Fibroblast of lung (primary cell): ENCODE data around the gene KRT3. TPM values are rescaled to one million over a fixed set of nuclear protein-coding genes. Genes with fewer than 3 reads are reported as not detected.

ENCODE experiments used
- DNase-seq, 2 donors: peaks; one replicate each; pipeline versions ENCODE4 v3.0.0 to v3.0.0-alpha.2; 2010; ENCODE audit warnings: low read depth in 2 of 2
- H2AFZ ChIP-seq: 2 replicates; pipeline ENCODE4 v1.5.1; 2012; ENCODE audit warnings: low read length, control low read depth, inconsistent platforms
- H3K27ac ChIP-seq: 2 replicates; pipeline ENCODE4 v1.5.1; 2011; ENCODE audit warnings: low read length, control low read depth; ENCODE audit not compliant: insufficient read depth
- H3K27me3 ChIP-seq: 2 replicates; pipeline ENCODE4 v1.5.1; 2011; ENCODE audit warnings: mild to moderate bottlenecking, low read length; ENCODE audit not compliant: control insufficient read depth, insufficient read depth
- H3K36me3 ChIP-seq: 2 replicates; pipeline ENCODE4 v1.5.1; 2011; ENCODE audit warnings: low read length; ENCODE audit not compliant: control insufficient read depth, insufficient read depth
- H3K4me1 ChIP-seq: 2 replicates; pipeline ENCODE4 v1.5.1; 2011; ENCODE audit warnings: low read length; ENCODE audit not compliant: control insufficient read depth, insufficient read depth; ENCODE audit errors: extremely low read depth
- H3K4me2 ChIP-seq: 2 replicates; pipeline ENCODE4 v1.5.1; 2011; ENCODE audit warnings: low read length, control low read depth; ENCODE audit not compliant: insufficient read depth; ENCODE audit errors: extremely low read depth
- H3K4me3 ChIP-seq, 4 experiments: fragments of 200-600 bp in 1 of 4; sonication (generic) in 1 of 4; replicated peaks in 1 of 4; 2 replicates each; pipeline ENCODE4 v1.5.1; 2011 to 2016; ENCODE audit warnings: low read length in 4 of 4, low read depth in 3 of 4, mild to moderate bottlenecking in 3 of 4, control low read depth in 2 of 4, inconsistent platforms in 1 of 4, mixed read lengths in 1 of 4; ENCODE audit not compliant: insufficient read depth in 1 of 4; ENCODE audit errors: control extremely low read depth in 1 of 4
- H3K79me2 ChIP-seq: 2 replicates; pipeline ENCODE4 v1.5.1; 2012; ENCODE audit warnings: mild to moderate bottlenecking, low read length, inconsistent platforms; ENCODE audit not compliant: control insufficient read depth, insufficient read depth
- H3K9ac ChIP-seq: 2 replicates; pipeline ENCODE4 v1.5.1; 2011; ENCODE audit warnings: mild to moderate bottlenecking, low read length, control low read depth; ENCODE audit not compliant: insufficient read depth
- H3K9me3 ChIP-seq: 2 replicates; pipeline ENCODE4 v1.5.1; 2012; ENCODE audit warnings: low read depth, low read length; ENCODE audit not compliant: control insufficient read depth, insufficient read depth
- H4K20me1 ChIP-seq: 2 replicates; pipeline ENCODE4 v1.5.1; 2011; ENCODE audit warnings: low read length; ENCODE audit not compliant: control insufficient read depth, insufficient read depth; ENCODE audit errors: extremely low read depth
- EZH2 ChIP-seq: IDR thresholded peaks from 2 replicates; pipeline ENCODE4 v1.5.1; 2012; ENCODE audit warnings: low read length, control low read depth, mild to moderate bottlenecking; ENCODE audit errors: missing control alignments
- polyA plus RNA-seq, 2 donors: library from polyadenylated mRNA; depleted of rRNA in 1 of 2; stranded (reverse) in 1 of 2; unstranded in 1 of 2; fragments of >200 nt; gene quantifications; 2 replicates each; pipeline ENCODE4 v1.2.1, GENCODE V29; 2011 to 2012; ENCODE audit warnings: missing spikeins in 1 of 2
- total RNA-seq: library from RNA; depleted of rRNA; stranded (reverse); fragments of >200 nt; gene quantifications from 2 replicates; pipeline ENCODE4 v1.2.1, GENCODE V29; 2014
- TF ChIP-seq, protein P1 (sequence below), 2 donors: IDR thresholded peaks in 1 of 2; conservative IDR thresholded peaks in 1 of 2; 1 replicate in 1 of 2; 2 replicates in 1 of 2; pipeline ENCODE4 v1.5.1; 2011 to 2012; ENCODE audit warnings: low read length in 2 of 2, control low read depth in 1 of 2, inconsistent platforms in 1 of 2, low read depth in 1 of 2, mild to moderate bottlenecking in 1 of 2

KRT3 gene
- total and polyA plus RNA-seq, 2 donors (not counting 1 experiment from before 2014, with no cell fraction given): not detected

DNA sequence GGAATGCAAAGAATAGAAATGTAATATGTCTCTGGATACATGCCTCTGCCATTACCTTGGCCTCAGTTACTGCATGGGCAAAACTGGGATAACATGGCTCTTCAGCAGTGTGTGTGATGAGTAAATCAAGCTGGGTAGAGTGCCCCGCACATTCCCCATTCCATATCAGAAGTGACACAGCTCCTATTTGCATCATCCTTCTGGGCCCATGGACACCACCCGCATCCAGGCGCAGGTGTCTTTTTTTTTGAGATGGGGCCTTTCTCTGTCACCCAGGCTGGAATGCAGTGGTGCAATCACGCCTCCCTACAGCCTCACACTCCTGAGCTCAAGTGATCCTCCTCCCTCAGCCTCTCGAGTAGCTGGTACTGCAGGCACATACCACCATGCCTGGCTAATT, 50.4 kb downstream of the KRT3 start:
- no peak overlapping the region for H3K4me3 ChIP-seq
- H3K9ac ChIP-seq: no peak overlapping the region
- TF ChIP-seq, protein P1, sequence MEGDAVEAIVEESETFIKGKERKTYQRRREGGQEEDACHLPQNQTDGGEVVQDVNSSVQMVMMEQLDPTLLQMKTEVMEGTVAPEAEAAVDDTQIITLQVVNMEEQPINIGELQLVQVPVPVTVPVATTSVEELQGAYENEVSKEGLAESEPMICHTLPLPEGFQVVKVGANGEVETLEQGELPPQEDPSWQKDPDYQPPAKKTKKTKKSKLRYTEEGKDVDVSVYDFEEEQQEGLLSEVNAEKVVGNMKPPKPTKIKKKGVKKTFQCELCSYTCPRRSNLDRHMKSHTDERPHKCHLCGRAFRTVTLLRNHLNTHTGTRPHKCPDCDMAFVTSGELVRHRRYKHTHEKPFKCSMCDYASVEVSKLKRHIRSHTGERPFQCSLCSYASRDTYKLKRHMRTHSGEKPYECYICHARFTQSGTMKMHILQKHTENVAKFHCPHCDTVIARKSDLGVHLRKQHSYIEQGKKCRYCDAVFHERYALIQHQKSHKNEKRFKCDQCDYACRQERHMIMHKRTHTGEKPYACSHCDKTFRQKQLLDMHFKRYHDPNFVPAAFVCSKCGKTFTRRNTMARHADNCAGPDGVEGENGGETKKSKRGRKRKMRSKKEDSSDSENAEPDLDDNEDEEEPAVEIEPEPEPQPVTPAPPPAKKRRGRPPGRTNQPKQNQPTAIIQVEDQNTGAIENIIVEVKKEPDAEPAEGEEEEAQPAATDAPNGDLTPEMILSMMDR (conservative IDR thresholded peaks at IDR 0.05 in 1 of 2, IDR thresholded peaks at IDR 0.05 in 1 of 2; ENCODE audit: low read depth in 1 of 2, low read length in 2 of 2): no peak
- no peak for TF ChIP-seq EZH2
- H3K27ac ChIP-seq: no peak overlapping the region
- H4K20me1 ChIP-seq: no peaks in the 10 kb centered on the region
- no peak overlapping the region for H3K4me2 ChIP-seq
- no peak overlapping the region for H2AFZ ChIP-seq
- H3K79me2 ChIP-seq: no peaks in the 10 kb centered on the region
- H3K36me3 ChIP-seq: no peaks in the 10 kb centered on the region
- no peak for DNase-seq
- H3K27me3 ChIP-seq: no peaks in the 10 kb centered on the region
- no peaks in the 10 kb centered on the region for H3K4me1 ChIP-seq
- no peaks in the 10 kb centered on the region for H3K9me3 ChIP-seq

DNA sequence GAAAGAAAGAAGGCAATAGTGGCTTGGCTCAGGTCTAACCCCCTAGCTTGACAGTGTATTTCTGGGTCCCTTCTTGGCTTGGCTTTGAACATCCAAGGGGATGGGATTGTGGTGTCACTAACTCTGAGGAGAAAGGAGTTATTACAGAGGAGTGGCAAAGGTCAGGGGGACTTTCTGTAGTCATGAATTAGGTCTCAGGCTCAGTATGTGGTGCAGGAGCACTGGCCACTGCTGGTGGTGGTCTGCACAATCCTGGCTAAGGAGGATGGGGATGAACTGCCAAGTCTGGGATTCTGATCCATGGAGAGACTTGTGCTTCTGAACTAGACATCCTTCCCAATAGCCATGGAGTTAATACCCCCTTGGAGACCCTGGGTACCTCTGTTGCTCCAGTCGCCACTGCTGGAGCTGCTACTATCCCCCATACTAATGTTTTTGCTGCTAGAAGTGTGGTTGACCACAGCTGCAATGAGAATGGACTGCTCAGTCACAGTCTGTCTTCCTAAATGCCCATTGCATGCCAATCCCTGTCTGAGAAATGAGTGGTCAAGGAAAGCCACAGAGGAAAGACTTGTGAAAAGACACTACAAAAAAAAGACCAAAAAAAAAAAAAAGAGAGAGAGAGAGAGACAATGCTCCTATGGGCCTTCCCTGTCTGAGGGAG, 51.3 kb downstream of the KRT3 start:
- DNase-seq: no peak
- Histone ChIP-seq H2AFZ (no peak overlapping the region), H4K20me1 (no peaks in the 10 kb centered on the region), H3K4me1 (no peaks in the 10 kb centered on the region), H3K79me2 (no peaks in the 10 kb centered on the region), H3K4me2 (no peak overlapping the region), H3K36me3 (no peaks in the 10 kb centered on the region), H3K4me3 (no peak overlapping the region), H3K9ac (no peak overlapping the region), H3K27ac (no peak overlapping the region), H3K9me3 (no peaks in the 10 kb centered on the region), H3K27me3 (no peaks in the 10 kb centered on the region)
- TF ChIP-seq EZH2: no peak
- TF ChIP-seq, protein P1 (conservative IDR thresholded peaks at IDR 0.05 in 1 of 2, IDR thresholded peaks at IDR 0.05 in 1 of 2; ENCODE audit: low read depth in 1 of 2, low read length in 2 of 2): no peak

DNA sequence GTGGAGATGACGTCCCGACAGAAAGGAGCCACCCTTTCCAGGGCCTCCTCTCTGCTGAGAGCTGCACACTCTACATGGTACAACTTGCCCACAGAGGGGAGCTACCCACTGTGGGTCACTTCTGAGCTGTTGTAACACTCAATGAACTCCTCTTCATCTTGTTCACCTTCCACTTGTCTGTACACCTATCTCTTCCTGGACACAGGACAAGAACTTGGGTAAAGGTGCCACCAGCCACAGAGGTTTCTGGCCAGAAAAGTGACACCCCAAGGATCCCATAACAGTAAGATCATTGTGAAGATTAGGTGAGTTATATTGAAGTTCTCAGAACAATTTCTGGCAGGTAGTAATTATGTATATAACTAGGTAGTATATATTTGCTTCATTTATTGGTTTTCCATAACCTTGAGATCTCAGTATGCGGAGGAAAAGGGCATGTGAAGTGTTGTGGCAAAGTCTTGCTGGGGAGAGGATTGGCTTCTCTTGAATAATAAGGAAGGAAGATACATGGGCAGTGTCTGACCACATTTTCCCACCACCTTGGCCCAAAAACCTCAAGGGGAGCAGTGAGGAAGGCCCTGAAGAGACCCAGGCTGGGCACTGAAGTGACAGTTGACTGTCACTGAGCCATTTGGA, 53.0 kb downstream of the KRT3 start:
- no peak for TF ChIP-seq EZH2
- TF ChIP-seq, protein P1 (conservative IDR thresholded peaks at IDR 0.05 in 1 of 2, IDR thresholded peaks at IDR 0.05 in 1 of 2; ENCODE audit: low read depth in 1 of 2, low read length in 2 of 2): no peak
- Histone ChIP-seq H3K9ac (no peak overlapping the region), H4K20me1 (no peaks in the 10 kb centered on the region), H3K9me3 (no peaks in the 10 kb centered on the region), H3K79me2 (no peaks in the 10 kb centered on the region), H3K4me1 (no peaks in the 10 kb centered on the region), H3K36me3 (no peaks in the 10 kb centered on the region), H2AFZ (no peak overlapping the region), H3K27me3 (no peaks in the 10 kb centered on the region), H3K4me2 (no peak overlapping the region), H3K27ac (no peak overlapping the region), H3K4me3 (no peak overlapping the region)
- DNase-seq: no peak
